Upper lobe of left lung (tissue), 4 donors: ENCODE measurements around the gene MUC15.

Experiments
- EP300 ChIP-seq, 4 donors: sonication (generic); formaldehyde crosslinking; IDR thresholded peaks; one replicate each; pipeline ENCODE4 v1.5.1; 2017; ENCODE audit warnings: antibody characterized with exemption in 4 of 4, control low read depth in 2 of 4
- POLR2A ChIP-seq, 4 donors: fragments of 450-650 bp; IDR thresholded peaks; one replicate each; pipeline ENCODE4 v1.5.1; 2016 to 2017; ENCODE audit warnings: antibody characterized with exemption in 4 of 4, mild to moderate bottlenecking in 2 of 4
- POLR2AphosphoS5 ChIP-seq, 2 donors: sonication (generic); formaldehyde crosslinking; IDR thresholded peaks; one replicate each; pipeline ENCODE4 v1.5.1; 2017; ENCODE audit warnings: antibody characterized with exemption in 2 of 2
- TF ChIP-seq, protein P1 (sequence below), 6 experiments: fragments of 450-650 bp in 4 of 6; fragments of 200-600 bp in 2 of 6; sonication (generic) in 2 of 6; IDR thresholded peaks; one replicate each; pipeline ENCODE4 v1.5.1; 2016 to 2019; ENCODE audit warnings: antibody characterized with exemption in 6 of 6

DNA sequence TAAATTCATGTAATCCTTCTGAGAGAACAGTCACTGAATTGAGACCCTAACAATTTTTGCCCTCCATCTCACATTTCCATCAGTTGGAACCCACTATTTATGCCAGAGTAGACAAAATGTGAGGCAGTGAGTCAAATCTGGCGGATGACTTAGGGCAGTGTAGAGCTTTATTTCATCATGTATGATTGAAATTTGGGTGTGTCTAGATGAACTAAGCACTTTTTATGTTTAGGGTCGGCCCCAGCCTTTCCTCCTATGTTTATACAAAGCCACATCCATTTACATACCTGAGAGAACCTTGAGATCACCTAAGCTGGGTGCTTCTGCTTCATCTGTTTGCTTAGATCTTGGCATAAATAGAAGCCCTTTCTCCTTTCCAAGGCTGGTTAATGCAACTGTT, 15.0 kb upstream of the MUC15 start:
- TF ChIP-seq, protein P1, sequence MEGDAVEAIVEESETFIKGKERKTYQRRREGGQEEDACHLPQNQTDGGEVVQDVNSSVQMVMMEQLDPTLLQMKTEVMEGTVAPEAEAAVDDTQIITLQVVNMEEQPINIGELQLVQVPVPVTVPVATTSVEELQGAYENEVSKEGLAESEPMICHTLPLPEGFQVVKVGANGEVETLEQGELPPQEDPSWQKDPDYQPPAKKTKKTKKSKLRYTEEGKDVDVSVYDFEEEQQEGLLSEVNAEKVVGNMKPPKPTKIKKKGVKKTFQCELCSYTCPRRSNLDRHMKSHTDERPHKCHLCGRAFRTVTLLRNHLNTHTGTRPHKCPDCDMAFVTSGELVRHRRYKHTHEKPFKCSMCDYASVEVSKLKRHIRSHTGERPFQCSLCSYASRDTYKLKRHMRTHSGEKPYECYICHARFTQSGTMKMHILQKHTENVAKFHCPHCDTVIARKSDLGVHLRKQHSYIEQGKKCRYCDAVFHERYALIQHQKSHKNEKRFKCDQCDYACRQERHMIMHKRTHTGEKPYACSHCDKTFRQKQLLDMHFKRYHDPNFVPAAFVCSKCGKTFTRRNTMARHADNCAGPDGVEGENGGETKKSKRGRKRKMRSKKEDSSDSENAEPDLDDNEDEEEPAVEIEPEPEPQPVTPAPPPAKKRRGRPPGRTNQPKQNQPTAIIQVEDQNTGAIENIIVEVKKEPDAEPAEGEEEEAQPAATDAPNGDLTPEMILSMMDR (IDR thresholded peaks at IDR 0.05) = no peak
- TF ChIP-seq POLR2A (IDR thresholded peaks at IDR 0.05) (no peak), POLR2AphosphoS5 (IDR thresholded peaks at IDR 0.05) (no peak), EP300 (IDR thresholded peaks at IDR 0.05) (no peak)
